ENCODE measurements around the gene RALGAPA2.

The RALGAPA2 gene

GRCh38 chr20:20462185-20462584, 250.3 kb downstream of the RALGAPA2 start:
- DNase-seq (ENCODE audit: low spot score): no peak

GRCh38 chr20:20461551-20461950, 250.9 kb downstream of the RALGAPA2 start:
- DNase-seq (ENCODE audit: low spot score): no peak

- DNase-seq (ENCODE audit: low spot score): no peak
These were observed 252.7 kb downstream of the RALGAPA2 start for GRCh38 chr20:20459726-20460125.

GRCh38 chr20:20457392-20458126, 254.9 kb downstream of the RALGAPA2 start:
- DNase-seq (ENCODE audit: low spot score): no peak

- no peak for DNase-seq (ENCODE audit: low spot score)
These were observed 255.7 kb downstream of the RALGAPA2 start for GRCh38 chr20:20456741-20457140.

GRCh38 chr20:20455926-20456325, 256.5 kb downstream of the RALGAPA2 start:
- no peak for DNase-seq (ENCODE audit: low spot score)

- DNase-seq (ENCODE audit: low spot score): no peak
These were observed 257.4 kb downstream of the RALGAPA2 start for GRCh38 chr20:20454850-20455627.

GRCh38 chr20:20454367-20454766, 258.1 kb downstream of the RALGAPA2 start:
- DNase-seq (ENCODE audit: low spot score): no peak

- peak; percentile 84 for DNase-seq (ENCODE audit: low spot score)
These were observed 260.2 kb downstream of the RALGAPA2 start for GRCh38 chr20:20452254-20452676.

GRCh38 chr20:20450521-20450920, 261.9 kb downstream of the RALGAPA2 start:
- DNase-seq (ENCODE audit: low spot score): no peak

- DNase-seq (ENCODE audit: low spot score): no peak
These were observed 263.6 kb downstream of the RALGAPA2 start for GRCh38 chr20:20448881-20449280.

- no peak for DNase-seq (ENCODE audit: low spot score)
These were observed 265.2 kb downstream of the RALGAPA2 start for GRCh38 chr20:20447196-20447595.

- DNase-seq (ENCODE audit: low spot score): no peak
These were observed 265.9 kb downstream of the RALGAPA2 start for GRCh38 chr20:20446425-20447015.

- no peak for DNase-seq (ENCODE audit: low spot score)
These were observed 266.4 kb downstream of the RALGAPA2 start for GRCh38 chr20:20446001-20446400.

GRCh38 chr20:20443504-20443903, 268.9 kb downstream of the RALGAPA2 start:
- DNase-seq (ENCODE audit: low spot score): no peak

- DNase-seq (ENCODE audit: low spot score): no peak
These were observed 270.0 kb downstream of the RALGAPA2 start for GRCh38 chr20:20442466-20442865.

- no peak for DNase-seq (ENCODE audit: low spot score)
These were observed 271.4 kb downstream of the RALGAPA2 start for GRCh38 chr20:20440886-20441658.

- no peak for DNase-seq (ENCODE audit: low spot score)
These were observed 272.0 kb downstream of the RALGAPA2 start for GRCh38 chr20:20440481-20440880.

- DNase-seq (ENCODE audit: low spot score): no peak
These were observed 272.7 kb downstream of the RALGAPA2 start for GRCh38 chr20:20439602-20440190.

- DNase-seq (ENCODE audit: low spot score): no peak
These were observed 275.1 kb downstream of the RALGAPA2 start for GRCh38 chr20:20437314-20437713.

GRCh38 chr20:20436689-20437088, 275.8 kb downstream of the RALGAPA2 start:
- no peak for DNase-seq (ENCODE audit: low spot score)

- no peak for DNase-seq (ENCODE audit: low spot score)
These were observed 277.0 kb downstream of the RALGAPA2 start for GRCh38 chr20:20435453-20435852.
